IMR-90 (cell line): ENCODE results near the gene PIGM. TPM values are rescaled to one million over a fixed set of nuclear protein-coding genes. Genes with fewer than 3 reads are reported as not detected.

Source experiments
- ATAC-seq: fragments of 200-7000 bp; cut with Tn5 transposase; 2 replicates; pipeline ENCODE4 v1.9.1; 2020; ENCODE audit warnings: low read depth, mild to moderate bottlenecking, moderate library complexity
- BruUV-seq: library from RNA; stranded (reverse); fragments of 400-500 nt; replicated peaks from 2 replicates; lab custom pipeline; 2021; lab: Mats Ljungman, UMichigan
- CTCF ChIA-PET: fragments of 300-600 bp; formaldehyde crosslinking; extraction: SDS; loops from one replicate; lab custom pipeline; 2021; ENCODE audit warnings: antibody characterized with exemption; lab: Yijun Ruan, JAX
- POLR2A ChIA-PET: fragments of 300-600 bp; sonication (Branson Sonifier 250); formaldehyde crosslinking; loops from one replicate; lab custom pipeline; 2022; ENCODE audit warnings: antibody characterized with exemption; ENCODE audit not compliant: unreplicated experiment; lab: Charles Lee
- DNase-seq: peaks from one replicate; pipeline ENCODE4 v3.0.0; 2013
- H2AFZ ChIP-seq: replicated peaks from 2 replicates; pipeline ENCODE3; 2013; ENCODE audit warnings: low read length, mild to moderate bottlenecking; ENCODE audit not compliant: poor library complexity
- H2AK5ac ChIP-seq: 2 replicates; pipeline ENCODE4 v1.6.1; 2013; ENCODE audit warnings: low read depth, low read length, inconsistent platforms
- H2AK9ac ChIP-seq: replicated peaks from 2 replicates; pipeline ENCODE3; 2013; ENCODE audit warnings: mild to moderate bottlenecking, low read depth, low read length, moderate library complexity; ENCODE audit not compliant: poor library complexity
- H2BK120ac ChIP-seq: 2 replicates; pipeline ENCODE4 v1.6.1; 2013; ENCODE audit warnings: low read depth, low read length, inconsistent platforms
- H2BK15ac ChIP-seq: 3 replicates; pipeline ENCODE4 v1.6.1; 2013; ENCODE audit warnings: low read depth, low read length, inconsistent platforms
- H2BK20ac ChIP-seq: 2 replicates; pipeline ENCODE4 v1.6.1; 2013; ENCODE audit warnings: low read depth, mild to moderate bottlenecking, inconsistent platforms, low read length, moderate library complexity
- H2BK5ac ChIP-seq: 2 replicates; pipeline ENCODE4 v1.6.1; 2013; ENCODE audit warnings: mild to moderate bottlenecking, low read depth, low read length, inconsistent platforms; ENCODE audit not compliant: poor library complexity, severe bottlenecking
- H3K14ac ChIP-seq: replicated peaks from 2 replicates; pipeline ENCODE4 v1.6.1; 2013; ENCODE audit warnings: low read depth, low read length, inconsistent platforms
- H3K18ac ChIP-seq: 2 replicates; pipeline ENCODE4 v1.6.1; 2013; ENCODE audit warnings: low read depth, low read length, control low read depth
- H3K23ac ChIP-seq: 2 replicates; pipeline ENCODE4 v1.6.1; 2013; ENCODE audit warnings: low read depth, low read length, inconsistent platforms
- H3K27ac ChIP-seq: 2 replicates; pipeline ENCODE4 v1.5.1; 2013; ENCODE audit warnings: mild to moderate bottlenecking, control low read depth, low read length; ENCODE audit not compliant: insufficient read depth
- H3K27me3 ChIP-seq: 2 replicates; pipeline ENCODE4 v1.6.1; 2013; ENCODE audit warnings: low read length; ENCODE audit not compliant: control insufficient read depth, insufficient read depth
- H3K36me3 ChIP-seq: 2 replicates; pipeline ENCODE4 v1.6.1; 2013; ENCODE audit warnings: low read length, mixed read lengths; ENCODE audit not compliant: control insufficient read depth, insufficient read depth
- H3K4ac ChIP-seq: 2 replicates; pipeline ENCODE4 v1.6.1; 2013; ENCODE audit warnings: low read depth, low read length, inconsistent platforms
- H3K4me1 ChIP-seq: 2 replicates; pipeline ENCODE4 v1.6.1; 2013; ENCODE audit warnings: low read length, mixed read lengths; ENCODE audit not compliant: control insufficient read depth, insufficient read depth
- H3K4me2 ChIP-seq: 2 replicates; pipeline ENCODE4 v1.6.1; 2013; ENCODE audit warnings: low read depth, mild to moderate bottlenecking, control low read depth, low read length, moderate library complexity
- H3K4me3 ChIP-seq: 2 replicates; pipeline ENCODE4 v1.5.1; 2013; ENCODE audit warnings: low read depth, mild to moderate bottlenecking, control low read depth, low read length, moderate library complexity; ENCODE audit not compliant: insufficient read depth
- H3K56ac ChIP-seq: 2 replicates; pipeline ENCODE4 v1.6.1; 2013; ENCODE audit warnings: low read length, inconsistent platforms; ENCODE audit not compliant: insufficient read depth; ENCODE audit errors: extremely low read depth
- H3K79me1 ChIP-seq, 2 experiments: 2 replicates each; pipeline ENCODE4 v1.6.1; 2013; ENCODE audit warnings: low read length in 2 of 2, inconsistent platforms in 1 of 2, low read depth in 1 of 2
- H3K9ac ChIP-seq: 2 replicates; pipeline ENCODE4 v1.6.1; 2013; ENCODE audit warnings: low read depth, low read length, control low read depth
- H3K9me1 ChIP-seq: 2 replicates; pipeline ENCODE4 v1.6.1; 2013; ENCODE audit warnings: low read length, inconsistent platforms; ENCODE audit not compliant: insufficient read depth
- H3K9me3 ChIP-seq: 2 replicates; pipeline ENCODE4 v1.6.1; 2013; ENCODE audit warnings: low read length; ENCODE audit not compliant: control insufficient read depth, insufficient read depth
- H4K20me1 ChIP-seq: 2 replicates; pipeline ENCODE4 v1.6.1; 2013; ENCODE audit warnings: low read length, inconsistent platforms; ENCODE audit not compliant: insufficient read depth
- H4K5ac ChIP-seq: 2 replicates; pipeline ENCODE4 v1.6.1; 2013; ENCODE audit warnings: mild to moderate bottlenecking, low read depth, low read length, control low read depth
- H4K8ac ChIP-seq, 2 experiments: 2 replicates each; pipeline ENCODE4 v1.6.1; 2013; ENCODE audit warnings: low read depth in 2 of 2, low read length in 2 of 2, control low read depth in 1 of 2, inconsistent platforms in 1 of 2
- H4K91ac ChIP-seq: 2 replicates; pipeline ENCODE4 v1.6.1; 2013; ENCODE audit warnings: low read depth, low read length, inconsistent platforms; ENCODE audit not compliant: insufficient read depth
- BHLHE40 ChIP-seq: fragments of 150-350 bp; IDR thresholded peaks from 2 replicates; pipeline ENCODE4 v1.6.1; 2016; ENCODE audit warnings: mild to moderate bottlenecking, low read depth, low read length
- CEBPB ChIP-seq: IDR thresholded peaks from 2 replicates; pipeline ENCODE4 v1.6.1; 2012; ENCODE audit warnings: low read depth, low read length, improper control_type of control experiment
- CHD1 ChIP-seq: IDR thresholded peaks from 2 replicates; pipeline ENCODE4 v1.6.1; 2012; ENCODE audit warnings: low read depth, low read length, improper control_type of control experiment
- FOS ChIP-seq: fragments of 150-350 bp; IDR thresholded peaks from 2 replicates; pipeline ENCODE4 v1.6.1; 2016; ENCODE audit warnings: low read depth, low read length
- MAZ ChIP-seq: IDR thresholded peaks from 2 replicates; pipeline ENCODE4 v1.6.1; 2012; ENCODE audit warnings: low read depth, mild to moderate bottlenecking, low read length, improper control_type of control experiment, moderate library complexity, borderline replicate concordance
- MXI1 ChIP-seq: IDR thresholded peaks from 2 replicates; pipeline ENCODE4 v1.6.1; 2012; ENCODE audit warnings: low read depth, mild to moderate bottlenecking, low read length, moderate library complexity, borderline replicate concordance
- NFE2L2 ChIP-seq: fragments of 150-350 bp; IDR thresholded peaks from 2 replicates; pipeline ENCODE4 v1.6.1; 2016; ENCODE audit warnings: low read depth, mild to moderate bottlenecking, low read length
- POLR2A ChIP-seq: IDR thresholded peaks from 2 replicates; pipeline ENCODE4 v1.6.1; 2012; ENCODE audit warnings: mild to moderate bottlenecking, low read depth, low read length
- RAD21 ChIP-seq: IDR thresholded peaks from 2 replicates; pipeline ENCODE4 v1.6.1; 2012; ENCODE audit warnings: low read length, improper control_type of control experiment
- RCOR1 ChIP-seq: IDR thresholded peaks from 2 replicates; pipeline ENCODE4 v1.6.1; 2012; ENCODE audit warnings: mild to moderate bottlenecking, low read length, improper control_type of control experiment; ENCODE audit not compliant: insufficient replicate concordance
- RFX5 ChIP-seq: IDR thresholded peaks from 2 replicates; pipeline ENCODE4 v1.8.0; 2012; ENCODE audit warnings: low read depth, mild to moderate bottlenecking, low read length, moderate library complexity
- SMC3 ChIP-seq: fragments of 150-350 bp; IDR thresholded peaks from 2 replicates; pipeline ENCODE4 v1.6.1; 2016; ENCODE audit warnings: low read depth, mild to moderate bottlenecking, antibody characterized with exemption, low read length, moderate library complexity
- dilution Hi-C: fragments of 300-500 bp; cut with HindIII; formaldehyde crosslinking; loops from one replicate; pipeline ENCODE4 v1.14.3; 2018; ENCODE audit warnings: low sequenced_read_pairs; ENCODE audit not compliant: unreplicated experiment
- in situ Hi-C: fragments of 300-500 bp; cut with MboI; formaldehyde crosslinking; loops from 3 replicates; pipeline ENCODE4 v1.14.3; 2019; ENCODE audit warnings: low sequenced_read_pairs, inconsistent platforms, mixed read lengths
- intact Hi-C: fragments of 100-400 bp; cut with micrococcal nuclease; formaldehyde crosslinking; loops from 2 replicates; pipeline ENCODE4 v1.10.0; 2022
- polyA plus RNA-seq, 3 experiments: library from polyadenylated mRNA; depleted of rRNA; stranded (reverse); fragments of >200 nt; gene quantifications; 2 replicates each; pipeline ENCODE4 v1.2.3, GENCODE V29; 2012; ENCODE audit warnings: low replicate concordance in 1 of 3
- total RNA-seq: library from RNA; depleted of rRNA; stranded (reverse); fragments of >200 nt; gene quantifications from 2 replicates; pipeline ENCODE4 v1.2.3, GENCODE V29; 2012
- TF ChIP-seq, protein P1 (sequence below): conservative IDR thresholded peaks from 2 replicates; pipeline ENCODE4 v1.5.1; 2012; ENCODE audit warnings: mild to moderate bottlenecking, low read depth, low read length, improper control_type of control experiment
- TF ChIP-seq, protein P2 (sequence below): fragments of 150-350 bp; IDR thresholded peaks from 2 replicates; pipeline ENCODE4 v1.6.1; 2016; ENCODE audit warnings: low read depth, mild to moderate bottlenecking, low read length, moderate library complexity, borderline replicate concordance

PIGM gene
- total and polyA plus RNA-seq, 2 of the 4 experiments (the other 2 are of a cell fraction): 2.9 TPM

DNA sequence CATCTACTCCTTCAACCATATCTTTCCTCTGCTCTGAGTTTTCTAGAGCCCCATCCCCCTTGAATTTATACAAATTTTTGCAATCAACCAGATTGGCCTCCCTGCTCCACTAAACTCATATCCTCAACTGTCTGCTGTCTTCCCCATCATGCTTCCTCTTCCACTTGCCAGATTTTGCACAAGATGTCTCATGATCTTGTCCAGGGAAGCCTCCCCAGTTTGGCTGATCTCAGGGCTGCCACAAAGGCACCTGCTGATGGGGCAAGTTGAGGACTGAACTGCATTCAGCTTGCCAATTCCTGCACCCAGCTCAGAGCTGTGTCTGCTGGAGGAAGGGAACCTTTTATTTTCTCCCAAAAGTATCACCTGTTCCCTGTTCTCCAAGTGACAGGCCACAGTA lies 45.7 kb upstream of the PIGM start:
- intact Hi-C loops: no loop called here

More for the DNA sequence above, 45.7 kb upstream of the PIGM start:
- ChIA-PET POLR2A (no interaction called here), CTCF (interaction anchor here (0.6 to 2.6 kb wide), 6 partner anchors 21 to 1026 kb away, joined by 3 to 16 read pairs (median 3); partner anchors contain the start of gene IGSF8)
- Histone ChIP-seq H2AFZ (no peak overlapping the region), H3K4me1 (peaks cover 2% of the 10 kb centered on the region; the same call in 1 of the 2 replicates), H3K9ac (no peak overlapping the region), H3K36me3 (no peaks in the 10 kb centered on the region), H2BK5ac (no peak overlapping the region), H2AK9ac (no peak overlapping the region), H2BK20ac (no peak overlapping the region), H3K18ac (no peak overlapping the region), H3K9me3 (no peaks in the 10 kb centered on the region; the same call in 1 of the 2 replicates), H3K23ac (no peak overlapping the region), H3K4ac (no peak overlapping the region), H3K27ac (no peak overlapping the region), H2BK120ac (no peak overlapping the region), H3K79me1 (no peaks in the 10 kb centered on the region), H2AK5ac (no peak overlapping the region), H4K91ac (no peak overlapping the region), H3K4me2 (no peak overlapping the region), H3K56ac (no peak overlapping the region), H4K5ac (no peak overlapping the region), H2BK15ac (no peak overlapping the region), H3K4me3 (no peak overlapping the region), H3K9me1 (no peaks in the 10 kb centered on the region), H3K14ac (no peak overlapping the region), H4K20me1 (no peaks in the 10 kb centered on the region), H4K8ac (no peak overlapping the region), H3K27me3 (peaks cover 59% of the 10 kb centered on the region)
- in situ Hi-C loops (no loop called here), dilution Hi-C loops (no loop called here)
- DNase-seq: no peak
- no TSS peak for BruUV-seq
- TF ChIP-seq SMC3: no peak
- TF ChIP-seq MAZ: no peak
- TF ChIP-seq FOS: no peak
- TF ChIP-seq, protein P1, sequence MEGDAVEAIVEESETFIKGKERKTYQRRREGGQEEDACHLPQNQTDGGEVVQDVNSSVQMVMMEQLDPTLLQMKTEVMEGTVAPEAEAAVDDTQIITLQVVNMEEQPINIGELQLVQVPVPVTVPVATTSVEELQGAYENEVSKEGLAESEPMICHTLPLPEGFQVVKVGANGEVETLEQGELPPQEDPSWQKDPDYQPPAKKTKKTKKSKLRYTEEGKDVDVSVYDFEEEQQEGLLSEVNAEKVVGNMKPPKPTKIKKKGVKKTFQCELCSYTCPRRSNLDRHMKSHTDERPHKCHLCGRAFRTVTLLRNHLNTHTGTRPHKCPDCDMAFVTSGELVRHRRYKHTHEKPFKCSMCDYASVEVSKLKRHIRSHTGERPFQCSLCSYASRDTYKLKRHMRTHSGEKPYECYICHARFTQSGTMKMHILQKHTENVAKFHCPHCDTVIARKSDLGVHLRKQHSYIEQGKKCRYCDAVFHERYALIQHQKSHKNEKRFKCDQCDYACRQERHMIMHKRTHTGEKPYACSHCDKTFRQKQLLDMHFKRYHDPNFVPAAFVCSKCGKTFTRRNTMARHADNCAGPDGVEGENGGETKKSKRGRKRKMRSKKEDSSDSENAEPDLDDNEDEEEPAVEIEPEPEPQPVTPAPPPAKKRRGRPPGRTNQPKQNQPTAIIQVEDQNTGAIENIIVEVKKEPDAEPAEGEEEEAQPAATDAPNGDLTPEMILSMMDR: no peak
- TF ChIP-seq, protein P2, sequence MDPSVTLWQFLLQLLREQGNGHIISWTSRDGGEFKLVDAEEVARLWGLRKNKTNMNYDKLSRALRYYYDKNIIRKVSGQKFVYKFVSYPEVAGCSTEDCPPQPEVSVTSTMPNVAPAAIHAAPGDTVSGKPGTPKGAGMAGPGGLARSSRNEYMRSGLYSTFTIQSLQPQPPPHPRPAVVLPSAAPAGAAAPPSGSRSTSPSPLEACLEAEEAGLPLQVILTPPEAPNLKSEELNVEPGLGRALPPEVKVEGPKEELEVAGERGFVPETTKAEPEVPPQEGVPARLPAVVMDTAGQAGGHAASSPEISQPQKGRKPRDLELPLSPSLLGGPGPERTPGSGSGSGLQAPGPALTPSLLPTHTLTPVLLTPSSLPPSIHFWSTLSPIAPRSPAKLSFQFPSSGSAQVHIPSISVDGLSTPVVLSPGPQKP: no peak
- TF ChIP-seq BHLHE40: no peak
- no peak for TF ChIP-seq POLR2A
- no peak for TF ChIP-seq RFX5
- no peak for TF ChIP-seq RCOR1
- no peak for TF ChIP-seq RAD21
- TF ChIP-seq CHD1: no peak
- TF ChIP-seq CEBPB: no peak
- no peak for TF ChIP-seq NFE2L2
- no peak for TF ChIP-seq MXI1
- ATAC-seq: no peak
